ENCODE results near the gene MAP10. TPM values are rescaled to one million over a fixed set of nuclear protein-coding genes. Genes with fewer than 3 reads are reported as not detected.

Gene MAP10
- total RNA-seq, 2 donors from 2014 or later, result 2.1 to 3.2 TPM

DNA sequence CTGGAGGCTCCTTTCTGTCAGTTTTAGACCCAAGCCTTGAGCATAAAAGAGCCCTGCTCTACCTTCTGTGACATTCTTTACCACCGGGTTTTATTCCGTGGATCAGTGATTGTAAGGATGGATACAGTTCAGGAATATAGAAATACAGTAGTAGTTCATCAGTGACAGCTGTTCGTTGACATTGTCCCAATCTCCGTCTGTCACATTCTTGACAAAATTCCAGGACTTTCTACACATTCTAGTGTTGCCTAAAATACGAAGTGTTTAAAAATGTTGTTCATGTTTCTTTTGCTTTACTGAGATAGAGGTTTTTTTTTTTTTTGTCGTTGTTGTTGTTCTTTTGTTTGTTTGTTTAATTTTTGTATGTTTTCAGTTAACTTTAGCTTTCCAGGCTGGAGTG, 29.9 kb downstream of the MAP10 start:
- TF ChIP-seq, protein P1, sequence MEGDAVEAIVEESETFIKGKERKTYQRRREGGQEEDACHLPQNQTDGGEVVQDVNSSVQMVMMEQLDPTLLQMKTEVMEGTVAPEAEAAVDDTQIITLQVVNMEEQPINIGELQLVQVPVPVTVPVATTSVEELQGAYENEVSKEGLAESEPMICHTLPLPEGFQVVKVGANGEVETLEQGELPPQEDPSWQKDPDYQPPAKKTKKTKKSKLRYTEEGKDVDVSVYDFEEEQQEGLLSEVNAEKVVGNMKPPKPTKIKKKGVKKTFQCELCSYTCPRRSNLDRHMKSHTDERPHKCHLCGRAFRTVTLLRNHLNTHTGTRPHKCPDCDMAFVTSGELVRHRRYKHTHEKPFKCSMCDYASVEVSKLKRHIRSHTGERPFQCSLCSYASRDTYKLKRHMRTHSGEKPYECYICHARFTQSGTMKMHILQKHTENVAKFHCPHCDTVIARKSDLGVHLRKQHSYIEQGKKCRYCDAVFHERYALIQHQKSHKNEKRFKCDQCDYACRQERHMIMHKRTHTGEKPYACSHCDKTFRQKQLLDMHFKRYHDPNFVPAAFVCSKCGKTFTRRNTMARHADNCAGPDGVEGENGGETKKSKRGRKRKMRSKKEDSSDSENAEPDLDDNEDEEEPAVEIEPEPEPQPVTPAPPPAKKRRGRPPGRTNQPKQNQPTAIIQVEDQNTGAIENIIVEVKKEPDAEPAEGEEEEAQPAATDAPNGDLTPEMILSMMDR (IDR thresholded peaks at IDR 0.05), result no peak
- no peaks in the 10 kb centered on the region for H3K9me3 ChIP-seq
- H3K27me3 ChIP-seq, result no peaks in the 10 kb centered on the region
- H3K4me3 ChIP-seq, result no peak overlapping the region
- H3K36me3 ChIP-seq, result no peaks in the 10 kb centered on the region
- no peak overlapping the region for H3K27ac ChIP-seq
- peaks cover 0 to 5% of the 10 kb centered on the region in 2 donors for H3K4me1 ChIP-seq
- DNase-seq (ENCODE audit: low spot score), result no peak

DNA sequence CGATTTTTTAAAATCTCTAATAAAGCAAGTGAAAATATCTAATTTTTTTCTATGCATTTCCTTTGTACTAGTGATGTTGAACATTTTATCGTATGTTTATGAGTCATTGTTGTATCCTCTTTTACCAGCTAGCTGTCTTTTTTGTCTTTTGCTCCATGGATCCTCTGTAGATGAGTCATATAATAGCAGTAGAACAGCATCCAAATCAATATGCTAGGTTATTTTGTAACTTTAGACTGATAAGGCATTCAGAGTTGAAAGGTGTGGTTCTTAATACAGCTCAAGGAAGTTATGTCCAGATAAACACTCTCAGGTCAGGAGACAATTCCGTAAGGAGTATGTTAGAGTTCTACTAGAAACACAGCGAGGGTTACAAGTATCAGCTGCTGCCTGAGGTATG, 31.9 kb downstream of the MAP10 start:
- TF ChIP-seq, protein P1 (IDR thresholded peaks at IDR 0.05), result no peak

DNA sequence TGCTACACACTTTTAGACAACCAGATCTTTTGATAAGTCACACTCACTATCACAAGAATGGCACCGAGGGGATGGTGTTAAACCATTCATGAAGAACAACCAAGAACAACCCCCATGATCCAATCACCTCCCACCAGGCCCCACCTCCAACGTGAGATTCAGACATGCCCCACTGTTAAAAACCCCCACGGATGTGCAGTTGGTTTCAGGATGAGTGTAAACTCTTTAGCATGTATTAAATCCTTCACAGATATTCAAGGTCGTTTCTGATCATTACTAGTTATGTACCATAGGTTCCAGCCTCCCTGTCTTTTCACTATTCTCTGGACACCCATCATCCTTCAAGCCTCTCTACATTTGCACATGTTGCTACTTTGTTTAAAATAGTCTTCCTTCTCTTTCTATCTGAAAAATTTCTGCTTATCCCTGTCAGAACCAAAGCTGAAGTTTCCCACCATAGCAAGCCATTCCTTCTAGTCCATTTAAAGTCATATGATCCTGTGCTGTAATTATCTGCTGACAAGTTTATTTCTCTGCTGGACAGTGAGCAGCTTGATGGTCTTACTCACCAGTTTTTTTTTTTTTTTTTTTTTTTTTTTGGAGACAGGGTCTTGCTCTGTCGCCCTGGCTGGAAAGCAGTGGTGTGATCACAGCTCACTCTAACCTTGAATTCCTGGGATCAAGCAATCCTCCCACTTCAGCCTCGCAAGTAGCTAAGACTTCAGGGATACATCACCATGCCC, 36.8 kb downstream of the MAP10 start:
- no peak for DNase-seq (ENCODE audit: low spot score)
- Histone ChIP-seq H3K27ac (no peak overlapping the region), H3K27me3 (no peaks in the 10 kb centered on the region), H3K36me3 (no peaks in the 10 kb centered on the region), H3K9me3 (no peaks in the 10 kb centered on the region), H3K4me1 (no peaks in the 10 kb centered on the region), H3K4me3 (no peak overlapping the region)
- TF ChIP-seq, protein P1 (IDR thresholded peaks at IDR 0.05), result no peak

More for the DNA sequence above, 31.9 kb downstream of the MAP10 start:
- Histone ChIP-seq H3K4me3 (no peak overlapping the region), H3K4me1 (peaks cover 0 to 5% of the 10 kb centered on the region in 2 donors), H3K36me3 (no peaks in the 10 kb centered on the region), H3K9me3 (no peaks in the 10 kb centered on the region), H3K27me3 (no peaks in the 10 kb centered on the region), H3K27ac (no peak overlapping the region)
- DNase-seq (ENCODE audit: low spot score), result no peak

DNA sequence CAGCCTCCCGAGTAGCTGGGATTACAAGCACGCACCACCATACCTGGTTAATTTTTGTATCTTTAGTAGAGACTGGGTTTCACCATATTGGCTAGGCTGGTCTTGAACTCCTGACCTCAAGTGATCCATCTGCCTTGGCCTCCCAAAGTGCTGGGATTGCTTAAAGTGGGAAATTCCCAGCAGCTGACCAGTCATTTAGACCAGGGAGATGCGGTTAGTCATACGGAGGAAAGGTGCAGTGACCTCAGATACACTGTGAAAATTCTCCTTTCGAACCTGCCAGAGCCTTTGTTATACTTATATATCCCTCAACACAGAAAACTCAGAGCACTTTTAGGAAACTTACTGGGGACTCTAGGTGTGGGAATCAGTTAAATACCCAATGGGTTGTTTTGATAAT, 39.6 kb downstream of the MAP10 start:
- H3K36me3 ChIP-seq, result no peaks in the 10 kb centered on the region
- no peak overlapping the region for H3K4me3 ChIP-seq
- TF ChIP-seq, protein P1 (IDR thresholded peaks at IDR 0.05), result no peak
- no peak overlapping the region for H3K27ac ChIP-seq
- DNase-seq (ENCODE audit: low spot score), result no peak
- H3K4me1 ChIP-seq, result no peaks in the 10 kb centered on the region
- no peaks in the 10 kb centered on the region for H3K9me3 ChIP-seq
- H3K27me3 ChIP-seq, result no peaks in the 10 kb centered on the region

DNA sequence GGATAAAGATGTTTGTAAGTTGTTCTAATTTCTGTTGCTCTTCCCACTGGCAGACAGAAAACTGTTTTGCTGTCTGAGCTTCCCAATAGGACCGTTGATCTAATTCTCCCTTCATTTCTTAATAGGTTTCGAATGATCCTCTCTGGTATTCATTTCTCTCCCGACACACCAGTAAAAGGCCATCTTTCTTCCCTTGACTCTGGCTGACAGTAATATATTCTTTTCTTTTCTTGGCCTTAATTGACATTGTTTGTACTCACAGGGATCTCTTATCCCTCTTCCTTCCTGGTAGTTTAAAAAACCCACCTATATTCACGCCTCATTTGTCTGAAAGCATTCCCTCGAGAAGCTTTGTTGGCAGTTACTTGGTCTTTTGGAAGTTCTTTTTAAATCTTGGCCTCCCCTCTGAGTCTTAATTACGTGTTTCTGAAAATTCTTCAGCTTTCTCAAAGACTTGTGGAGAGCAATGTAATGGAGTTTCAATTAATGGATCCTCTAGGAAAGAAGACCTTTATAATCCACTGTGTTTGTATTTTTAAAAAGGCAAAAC, 40.3 kb downstream of the MAP10 start:
- TF ChIP-seq, protein P1 (IDR thresholded peaks at IDR 0.05), result no peak
- Histone ChIP-seq H3K36me3 (no peaks in the 10 kb centered on the region), H3K4me3 (no peak overlapping the region)

More for the DNA sequence above, 40.3 kb downstream of the MAP10 start:
- no peak for DNase-seq (ENCODE audit: low spot score)
- Histone ChIP-seq H3K27me3 (no peaks in the 10 kb centered on the region), H3K9me3 (no peaks in the 10 kb centered on the region), H3K27ac (no peak overlapping the region), H3K4me1 (no peaks in the 10 kb centered on the region)

Data from right atrium auricular region (tissue), 2 donors.